ENCODE measurements around the gene SERPINI1.

The SERPINI1 gene

GRCh38 chr3:167735233-167736138 lies at the start of gene SERPINI1:
SERPINI1 (plus strand) TSS chr3:167735721; CDS start chr3:167789129, 53,408 bp downstream.
- peak; percentile 83 for DNase-seq (ENCODE audit: low spot score)

GRCh38 chr3:167691366-167691765 lies 44.2 kb upstream of the SERPINI1 start:
- no peak for DNase-seq (ENCODE audit: low spot score)

GRCh38 chr3:167694121-167694520 lies 41.4 kb upstream of the SERPINI1 start:
- no peak for DNase-seq (ENCODE audit: low spot score)

GRCh38 chr3:167700046-167700445 lies 35.5 kb upstream of the SERPINI1 start:
- no peak for DNase-seq (ENCODE audit: low spot score)

GRCh38 chr3:167700926-167701325 lies 34.6 kb upstream of the SERPINI1 start:
- DNase-seq (ENCODE audit: low spot score), result no peak

GRCh38 chr3:167705840-167706239 lies 29.7 kb upstream of the SERPINI1 start:
- DNase-seq (ENCODE audit: low spot score), result no peak

GRCh38 chr3:167709690-167710089 lies 25.8 kb upstream of the SERPINI1 start:
- DNase-seq (ENCODE audit: low spot score), result no peak

GRCh38 chr3:167710552-167710951 lies 25.0 kb upstream of the SERPINI1 start:
- no peak for DNase-seq (ENCODE audit: low spot score)

- no peak for DNase-seq (ENCODE audit: low spot score)
These were observed 24.1 kb upstream of the SERPINI1 start for GRCh38 chr3:167711439-167711838.

- no peak for DNase-seq (ENCODE audit: low spot score)
These were observed 23.1 kb upstream of the SERPINI1 start for GRCh38 chr3:167712445-167712844.

GRCh38 chr3:167714871-167715270 lies 20.6 kb upstream of the SERPINI1 start:
- DNase-seq (ENCODE audit: low spot score), result no peak

GRCh38 chr3:167716920-167717319 lies 18.6 kb upstream of the SERPINI1 start:
- DNase-seq (ENCODE audit: low spot score), result no peak

GRCh38 chr3:167718582-167718981 lies 16.9 kb upstream of the SERPINI1 start:
- no peak for DNase-seq (ENCODE audit: low spot score)

GRCh38 chr3:167723025-167723512 lies 12.5 kb upstream of the SERPINI1 start:
- DNase-seq (ENCODE audit: low spot score), result no peak

GRCh38 chr3:167723872-167724271 lies 11.6 kb upstream of the SERPINI1 start:
- no peak for DNase-seq (ENCODE audit: low spot score)

GRCh38 chr3:167728176-167728575 lies 7.3 kb upstream of the SERPINI1 start:
- no peak for DNase-seq (ENCODE audit: low spot score)

GRCh38 chr3:167728632-167729323 lies 6.7 kb upstream of the SERPINI1 start:
- no peak for DNase-seq (ENCODE audit: low spot score)

- DNase-seq (ENCODE audit: low spot score), result no peak
These were observed 5.9 kb upstream of the SERPINI1 start for GRCh38 chr3:167729591-167729990.

GRCh38 chr3:167731393-167731792 lies 4.1 kb upstream of the SERPINI1 start:
- DNase-seq (ENCODE audit: low spot score), result no peak

GRCh38 chr3:167732313-167733065 lies 3.0 kb upstream of the SERPINI1 start:
- DNase-seq (ENCODE audit: low spot score), result no peak

- no peak for DNase-seq (ENCODE audit: low spot score)
These were observed 1.5 kb upstream of the SERPINI1 start for GRCh38 chr3:167733961-167734497.

Measured in D341Med (cell line).